Measurements from ENCODE around the gene MLX. TPM values are rescaled to one million over a fixed set of nuclear protein-coding genes. Genes with fewer than 3 reads are reported as not detected.

Gene MLX
- total RNA-seq, 4 donors from 2014 or later, result 24.4 to 33.9 (median 26.0) TPM

GRCh38 chr17:42574463-42574862, 7.6 kb downstream of the MLX start:
- H3K9me3 ChIP-seq, result no peaks in the 10 kb centered on the region
- 60 to 76% methylated on average over 1 to 3 of the region's 3 CpGs for WGBS, 2 donors (ENCODE audit: low coverage in 1 of 2)
- H3K27ac ChIP-seq, result no peak overlapping the region
- peaks cover 3 to 29% (median 10%) of the 10 kb centered on the region in 3 donors for H3K4me1 ChIP-seq
- TF ChIP-seq POLR2A (IDR thresholded peaks at IDR 0.05), result no peak
- TF ChIP-seq POLR2AphosphoS5 (IDR thresholded peaks at IDR 0.05), result no peak
- H3K36me3 ChIP-seq, result peaks cover 0 to 61% of the 10 kb centered on the region in 2 donors
- H3K4me3 ChIP-seq, result no peak overlapping the region
- H3K27me3 ChIP-seq, result no peaks in the 10 kb centered on the region
- ATAC-seq, result no peak

- Histone ChIP-seq H3K4me1 (peaks cover 3 to 29% (median 10%) of the 10 kb centered on the region in 3 donors), H3K27ac (peak overlapping the region in 3 of 4 donors; percentile 86 to 90 (median 87)), H3K4me3 (peak overlapping the region; percentile 35 to 70), H3K36me3 (peaks cover 0 to 61% of the 10 kb centered on the region in 2 donors), H3K27me3 (no peaks in the 10 kb centered on the region), H3K9me3 (no peaks in the 10 kb centered on the region)
- WGBS, 2 donors (ENCODE audit: low coverage in 1 of 2), result 0% methylated on average over 6 of the region's 18 CpGs; no CpG with 5 or more reads in 1 of the 2 donors
- TF ChIP-seq POLR2AphosphoS5 (IDR thresholded peaks at IDR 0.05), result no peak
- TF ChIP-seq POLR2A (IDR thresholded peaks at IDR 0.05), result no peak
- TF ChIP-seq, protein P1, sequence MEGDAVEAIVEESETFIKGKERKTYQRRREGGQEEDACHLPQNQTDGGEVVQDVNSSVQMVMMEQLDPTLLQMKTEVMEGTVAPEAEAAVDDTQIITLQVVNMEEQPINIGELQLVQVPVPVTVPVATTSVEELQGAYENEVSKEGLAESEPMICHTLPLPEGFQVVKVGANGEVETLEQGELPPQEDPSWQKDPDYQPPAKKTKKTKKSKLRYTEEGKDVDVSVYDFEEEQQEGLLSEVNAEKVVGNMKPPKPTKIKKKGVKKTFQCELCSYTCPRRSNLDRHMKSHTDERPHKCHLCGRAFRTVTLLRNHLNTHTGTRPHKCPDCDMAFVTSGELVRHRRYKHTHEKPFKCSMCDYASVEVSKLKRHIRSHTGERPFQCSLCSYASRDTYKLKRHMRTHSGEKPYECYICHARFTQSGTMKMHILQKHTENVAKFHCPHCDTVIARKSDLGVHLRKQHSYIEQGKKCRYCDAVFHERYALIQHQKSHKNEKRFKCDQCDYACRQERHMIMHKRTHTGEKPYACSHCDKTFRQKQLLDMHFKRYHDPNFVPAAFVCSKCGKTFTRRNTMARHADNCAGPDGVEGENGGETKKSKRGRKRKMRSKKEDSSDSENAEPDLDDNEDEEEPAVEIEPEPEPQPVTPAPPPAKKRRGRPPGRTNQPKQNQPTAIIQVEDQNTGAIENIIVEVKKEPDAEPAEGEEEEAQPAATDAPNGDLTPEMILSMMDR (IDR thresholded peaks at IDR 0.05), result no peak
- TF ChIP-seq EP300 (IDR thresholded peaks at IDR 0.05), result no peak
- no peak for ATAC-seq
Observed at GRCh38 chr17:42577140-42577531, 10.2 kb downstream of the MLX start.

- Histone ChIP-seq H3K4me3 (peak within 1 kb of the TSS; percentile 35 to 70), H3K36me3 (peaks cover 0 to 61% of the 10 kb centered on the region in 2 donors), H3K27me3 (no peaks in the 10 kb centered on the region), H3K9me3 (no peaks in the 10 kb centered on the region), H3K4me1 (peaks cover 3 to 29% (median 10%) of the 10 kb centered on the region in 3 donors), H3K27ac (peak within 1 kb of the TSS; percentile 68 to 90 (median 86))
- peak; percentile 95 for ATAC-seq
- WGBS, 2 donors (ENCODE audit: low coverage in 1 of 2), result 0% methylated on average over 8 to 11 of the region's 52 CpGs
- TF ChIP-seq, protein P1 (IDR thresholded peaks at IDR 0.05), result peak in 3 of 4 experiments; percentile 35 to 62 (median 39)
- no peak for TF ChIP-seq EP300 (IDR thresholded peaks at IDR 0.05)
- peak; percentile 90 for TF ChIP-seq POLR2AphosphoS5 (IDR thresholded peaks at IDR 0.05)
- TF ChIP-seq POLR2A (IDR thresholded peaks at IDR 0.05), result peak; percentile 59 to 64
Observed at GRCh38 chr17:42577532-42578281, 10.8 kb downstream of the MLX start, which contains the start of gene PSMC3IP. Gene PSMC3IP (minus strand): TSS chr17:42577729. CDS start chr17:42577686, 43 bp downstream.

- Histone ChIP-seq H3K4me1 (peaks cover 3 to 29% (median 10%) of the 10 kb centered on the region in 3 donors), H3K36me3 (peaks cover 0 to 61% of the 10 kb centered on the region in 2 donors), H3K9me3 (no peaks in the 10 kb centered on the region), H3K27ac (peak overlapping the region; percentile 68 to 90 (median 86)), H3K4me3 (peak overlapping the region; percentile 35 to 70), H3K27me3 (no peaks in the 10 kb centered on the region)
- TF ChIP-seq, protein P1 (IDR thresholded peaks at IDR 0.05), result peak; percentile 59 to 82 (median 73)
- no peak for TF ChIP-seq POLR2A (IDR thresholded peaks at IDR 0.05)
- peak; percentile 57 for ATAC-seq
- WGBS, 2 donors (ENCODE audit: low coverage in 1 of 2), result 0% methylated on average over 5 to 9 of the region's 20 CpGs
Observed at GRCh38 chr17:42578282-42578869, 11.5 kb downstream of the MLX start.

DNA sequence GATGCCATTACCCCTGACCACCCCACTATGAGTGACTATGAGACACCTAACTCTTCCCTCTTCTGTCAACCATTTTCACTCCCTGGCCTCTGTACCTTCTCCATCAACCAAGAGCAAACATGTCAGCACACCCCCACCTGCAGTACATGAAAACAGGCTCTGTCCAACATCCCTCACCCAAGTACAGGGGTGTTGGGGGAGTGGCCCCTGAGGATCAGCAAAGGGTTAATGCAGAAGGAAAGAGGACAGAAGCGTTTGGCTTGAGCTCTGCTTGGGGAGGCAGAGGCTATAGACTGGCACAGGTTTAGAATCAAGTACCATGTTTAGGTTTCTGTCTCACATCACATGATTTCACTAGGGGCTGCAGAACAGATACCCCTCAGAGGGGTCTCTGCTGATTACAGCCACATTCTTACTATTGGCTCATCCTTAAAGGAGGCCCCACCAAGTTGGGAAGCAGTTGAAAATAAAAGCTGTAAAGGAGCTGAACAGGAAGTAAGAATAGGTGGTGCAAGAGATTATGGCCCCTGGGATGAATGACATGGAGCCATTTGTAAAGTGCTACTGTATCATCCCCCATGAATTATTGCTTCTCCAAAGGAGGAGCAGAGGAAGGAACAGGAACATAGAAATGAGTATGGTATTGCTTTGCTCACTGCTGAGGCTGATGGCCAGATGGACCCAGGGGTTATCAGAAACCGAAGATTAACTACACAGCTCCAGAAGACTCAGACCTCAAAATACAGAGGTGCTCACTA, 13.1 kb downstream of the MLX start:
- no peak for ATAC-seq
- no peak for TF ChIP-seq EP300 (IDR thresholded peaks at IDR 0.05)
- TF ChIP-seq, protein P1 (IDR thresholded peaks at IDR 0.05), result no peak
- TF ChIP-seq POLR2A (IDR thresholded peaks at IDR 0.05), result no peak
- no peak for TF ChIP-seq POLR2AphosphoS5 (IDR thresholded peaks at IDR 0.05)
- Histone ChIP-seq H3K4me1 (peaks cover 3 to 29% (median 10%) of the 10 kb centered on the region in 3 donors), H3K4me3 (no peak overlapping the region), H3K9me3 (no peaks in the 10 kb centered on the region), H3K27me3 (no peaks in the 10 kb centered on the region), H3K27ac (no peak overlapping the region), H3K36me3 (peaks cover 2 to 61% of the 10 kb centered on the region in 2 donors)
- 35 to 83% methylated on average over 1 to 2 of the region's 2 CpGs for WGBS, 2 donors (ENCODE audit: low coverage in 1 of 2)
